ENCODE results near the gene C12orf43.
A peak's percentile ranks its signal among the peaks of the same experiment; 100 is the strongest.
"Not testable (repeated sequence)": the region's sequence is repeated elsewhere in the genome, so short reads cannot be mapped to it uniquely, and the experiment has no call there.

The C12orf43 gene

GRCh38 chr12:121015825-121016766 is at the start of gene C12orf43:
TSS of gene C12orf43 (minus strand) at chr12:121016487. CDS start at chr12:121016474, 13 bp downstream.
- no peak for TF ChIP-seq CTCF (IDR thresholded peaks at IDR 0.05; ENCODE audit: poor library complexity, severe bottlenecking)
- Histone ChIP-seq H3K4me3 (ENCODE audit: severe bottlenecking) (peak within 1 kb of the TSS; percentile 56), H3K27ac (ENCODE audit: poor library complexity, severe bottlenecking) (no peak within 1 kb of the TSS), H3K9me3 (ENCODE audit: severe bottlenecking) (no peaks in the 10 kb centered on the region), H3K4me1 (ENCODE audit: insufficient read depth, poor library complexity, severe bottlenecking) (peaks cover 3% of the 10 kb centered on the region), H3K36me3 (ENCODE audit: low read depth) (peaks cover 17% of the 10 kb centered on the region), H3K27me3 (ENCODE audit: insufficient read depth, poor library complexity, severe bottlenecking) (no peaks in the 10 kb centered on the region)
- ATAC-seq (ENCODE audit: low read depth) (peak; percentile 97), DNase-seq (ENCODE audit: low spot score) (peak; percentile 84)

DNA sequence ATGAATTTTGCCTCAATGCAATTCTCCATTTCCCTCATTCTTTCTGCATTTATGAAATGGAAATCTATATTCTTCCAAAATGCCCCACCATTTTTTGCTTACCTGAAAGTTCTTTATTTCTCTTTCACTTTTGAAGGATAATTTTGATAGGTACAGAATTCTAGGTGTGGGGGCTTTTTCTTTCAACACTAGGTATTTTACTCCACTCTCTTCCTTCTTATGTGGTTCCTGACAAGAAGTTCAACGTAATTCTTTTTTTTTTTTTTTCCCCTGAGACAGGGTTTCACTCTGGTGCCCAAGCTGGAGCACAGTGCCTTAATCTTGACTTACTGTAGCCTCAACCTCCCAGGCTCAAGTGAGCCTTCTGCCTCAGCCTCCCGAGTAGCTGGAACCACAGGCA is 49.1 kb upstream of the C12orf43 start:
- peaks cover 2% of the 10 kb centered on the region for H3K9me3 ChIP-seq (ENCODE audit: severe bottlenecking)
- TF ChIP-seq CTCF (IDR thresholded peaks at IDR 0.05; ENCODE audit: poor library complexity, severe bottlenecking) = no peak
- H3K4me3 ChIP-seq (ENCODE audit: severe bottlenecking) = no peak overlapping the region
- H3K4me1 ChIP-seq (ENCODE audit: insufficient read depth, poor library complexity, severe bottlenecking) = no peaks in the 10 kb centered on the region
- H3K27ac ChIP-seq (ENCODE audit: poor library complexity, severe bottlenecking) = no peak overlapping the region
- no peaks in the 10 kb centered on the region for H3K36me3 ChIP-seq (ENCODE audit: low read depth)
- ATAC-seq (ENCODE audit: low read depth) (no peak), DNase-seq (ENCODE audit: low spot score) (no peak)
- H3K27me3 ChIP-seq (ENCODE audit: insufficient read depth, poor library complexity, severe bottlenecking) = no peaks in the 10 kb centered on the region

GRCh38 chr12:121064586-121064985 is 48.3 kb upstream of the C12orf43 start:
- not testable (repeated sequence) for ATAC-seq (ENCODE audit: low read depth); H3K27ac ChIP-seq (ENCODE audit: poor library complexity, severe bottlenecking); H3K4me1 ChIP-seq (ENCODE audit: insufficient read depth, poor library complexity, severe bottlenecking); H3K9me3 ChIP-seq (ENCODE audit: severe bottlenecking); H3K27me3 ChIP-seq (ENCODE audit: insufficient read depth, poor library complexity, severe bottlenecking); DNase-seq (ENCODE audit: low spot score); H3K36me3 ChIP-seq (ENCODE audit: low read depth); H3K4me3 ChIP-seq (ENCODE audit: severe bottlenecking)

- no peaks in the 10 kb centered on the region for H3K36me3 ChIP-seq (ENCODE audit: low read depth)
- H3K4me1 ChIP-seq (ENCODE audit: insufficient read depth, poor library complexity, severe bottlenecking) = no peaks in the 10 kb centered on the region
- no peak for TF ChIP-seq CTCF (IDR thresholded peaks at IDR 0.05; ENCODE audit: poor library complexity, severe bottlenecking)
- H3K9me3 ChIP-seq (ENCODE audit: severe bottlenecking) = peaks cover under 1% of the 10 kb centered on the region
- no peaks in the 10 kb centered on the region for H3K27me3 ChIP-seq (ENCODE audit: insufficient read depth, poor library complexity, severe bottlenecking)
- ATAC-seq (ENCODE audit: low read depth) (no peak), DNase-seq (ENCODE audit: low spot score) (no peak)
- no peak overlapping the region for H3K27ac ChIP-seq (ENCODE audit: poor library complexity, severe bottlenecking)
- no peak overlapping the region for H3K4me3 ChIP-seq (ENCODE audit: severe bottlenecking)
These were observed 47.8 kb upstream of the C12orf43 start for GRCh38 chr12:121064116-121064515.

DNA sequence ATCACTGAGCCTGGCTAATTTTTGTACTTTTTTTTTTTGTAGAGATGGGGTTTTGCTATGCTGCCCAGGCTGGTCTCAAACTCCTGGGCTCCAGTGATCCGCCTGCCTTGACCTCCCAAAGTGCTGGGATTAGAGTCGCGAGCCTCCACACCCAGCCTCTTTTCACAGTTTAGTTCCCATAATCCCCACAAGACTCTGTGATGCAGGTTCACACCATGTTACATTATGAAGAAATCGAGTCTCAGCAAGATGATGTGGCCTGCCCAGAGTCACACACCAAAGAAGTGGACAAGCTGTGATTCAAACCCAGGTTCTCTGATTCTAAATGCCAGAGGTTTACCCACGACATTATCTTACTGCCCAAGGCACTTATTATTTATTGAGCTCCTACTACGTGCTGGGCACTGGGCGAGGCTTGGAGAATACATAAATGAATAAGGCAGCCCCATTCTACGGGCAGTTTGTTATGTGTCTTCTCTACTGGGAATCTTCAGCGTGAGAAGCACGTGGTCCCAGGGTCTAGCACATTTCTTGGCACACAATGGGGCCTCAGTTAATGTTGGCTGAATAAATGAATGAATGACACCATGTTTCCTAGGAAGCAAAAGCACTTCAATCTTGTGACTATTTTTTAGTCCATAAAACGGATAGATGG is 46.2 kb upstream of the C12orf43 start:
- no peaks in the 10 kb centered on the region for H3K27me3 ChIP-seq (ENCODE audit: insufficient read depth, poor library complexity, severe bottlenecking)
- no peak overlapping the region for H3K4me3 ChIP-seq (ENCODE audit: severe bottlenecking)
- H3K4me1 ChIP-seq (ENCODE audit: insufficient read depth, poor library complexity, severe bottlenecking) = no peaks in the 10 kb centered on the region
- H3K9me3 ChIP-seq (ENCODE audit: severe bottlenecking) = no peaks in the 10 kb centered on the region
- DNase-seq (ENCODE audit: low spot score) (no peak), ATAC-seq (ENCODE audit: low read depth) (no peak)
- H3K27ac ChIP-seq (ENCODE audit: poor library complexity, severe bottlenecking) = no peak overlapping the region
- TF ChIP-seq CTCF (IDR thresholded peaks at IDR 0.05; ENCODE audit: poor library complexity, severe bottlenecking) = no peak
- H3K36me3 ChIP-seq (ENCODE audit: low read depth) = no peaks in the 10 kb centered on the region
